Activated naive CD8-positive, alpha-beta T cell treated with anti-CD3 and anti-CD28 coated beads, Interleukin-2, amount 50 U/mL, for 24 hours (primary cell): ENCODE results near the gene TNFRSF19.
A peak's percentile ranks its signal among the peaks of the same experiment; 100 is the strongest.

Experiments
- ATAC-seq: fragments of 150-1000 bp; cut with Tn5 transposase; one replicate; pipeline ENCODE4 v1.10.0; 2021
- DNase-seq: peaks from one replicate; pipeline ENCODE4 v3.0.0; 2021
- H3K27ac Mint-ChIP-seq: one replicate; pipeline ENCODE4 v1.8.0; 2021; ENCODE audit warnings: mild to moderate bottlenecking, mixed read lengths
- H3K27me3 Mint-ChIP-seq: one replicate; pipeline ENCODE4 v1.8.0; 2021; ENCODE audit warnings: mixed read lengths
- H3K36me3 Mint-ChIP-seq: one replicate; pipeline ENCODE4 v1.8.0; 2021; ENCODE audit warnings: low read depth, mixed read lengths
- H3K4me1 Mint-ChIP-seq: one replicate; pipeline ENCODE4 v1.8.0; 2021; ENCODE audit warnings: mixed read lengths
- H3K4me3 Mint-ChIP-seq: one replicate; pipeline ENCODE4 v1.8.0; 2021; ENCODE audit warnings: mild to moderate bottlenecking, moderate library complexity, mixed read lengths
- H3K9me3 Mint-ChIP-seq: one replicate; pipeline ENCODE4 v1.8.0; 2021; ENCODE audit warnings: mixed read lengths

TNFRSF19 gene

GRCh38 chr13:23621316-23621645 is 51.1 kb downstream of the TNFRSF19 start:
- Mint-ChIP-seq H3K9me3 (no peaks in the 10 kb centered on the region), H3K4me1 (no peaks in the 10 kb centered on the region), H3K4me3 (no peak overlapping the region), H3K36me3 (no peaks in the 10 kb centered on the region), H3K27ac (no peak overlapping the region), H3K27me3 (peaks cover 2% of the 10 kb centered on the region)
- peak; percentile 93 for ATAC-seq
- no peak for DNase-seq

DNA sequence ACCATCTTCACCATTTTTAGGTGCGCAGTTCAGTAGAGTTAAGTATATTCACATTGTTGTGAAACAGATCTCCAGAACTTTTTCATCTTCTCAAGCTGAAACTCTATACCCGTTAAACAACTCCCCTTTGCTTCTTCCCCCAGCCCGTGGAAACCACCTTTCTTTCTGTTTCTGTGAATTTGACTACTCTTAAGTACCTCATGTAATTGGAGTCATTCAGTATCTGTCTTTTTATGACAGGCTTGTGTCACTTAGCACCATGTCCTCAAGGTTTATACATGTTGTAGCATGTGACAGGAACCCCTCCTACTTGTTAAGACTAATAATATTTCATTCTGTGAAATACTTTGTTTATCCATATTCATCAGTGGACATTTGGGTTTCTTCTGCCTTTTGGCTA is 52.8 kb downstream of the TNFRSF19 start:
- no peak for ATAC-seq
- DNase-seq: no peak
- Mint-ChIP-seq H3K4me3 (no peak overlapping the region), H3K27ac (no peak overlapping the region), H3K4me1 (no peaks in the 10 kb centered on the region), H3K36me3 (no peaks in the 10 kb centered on the region), H3K9me3 (no peaks in the 10 kb centered on the region), H3K27me3 (peaks cover 7% of the 10 kb centered on the region)

GRCh38 chr13:23623394-23623793 is 53.2 kb downstream of the TNFRSF19 start:
- Mint-ChIP-seq H3K27me3 (peaks cover 6% of the 10 kb centered on the region), H3K27ac (no peak overlapping the region)

DNA sequence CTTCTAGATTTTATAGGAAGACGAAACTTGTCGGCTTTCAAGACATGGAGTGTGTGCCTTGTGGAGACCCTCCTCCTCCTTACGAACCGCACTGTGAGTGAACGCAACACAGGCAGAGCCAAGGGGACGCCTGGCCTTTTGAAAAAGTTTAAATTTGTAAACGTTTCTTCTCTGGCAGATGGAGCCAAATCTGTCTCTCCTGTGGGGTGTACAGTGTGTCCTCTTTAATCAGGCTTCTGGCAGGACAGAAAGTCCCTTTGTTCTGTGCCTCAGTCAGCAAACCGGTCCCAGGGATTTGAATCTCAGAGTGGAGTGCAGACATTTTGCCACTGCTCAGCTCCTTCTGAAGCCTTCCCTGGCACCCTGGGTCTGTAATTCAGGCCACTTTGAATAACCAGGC is 56.5 kb downstream of the TNFRSF19 start:
- H3K27me3 Mint-ChIP-seq: peaks cover 10% of the 10 kb centered on the region
- H3K9me3 Mint-ChIP-seq: no peaks in the 10 kb centered on the region
- H3K4me3 Mint-ChIP-seq: no peak overlapping the region
- no peak for DNase-seq
- ATAC-seq: no peak
- H3K36me3 Mint-ChIP-seq: no peaks in the 10 kb centered on the region
- H3K4me1 Mint-ChIP-seq: no peaks in the 10 kb centered on the region
- no peak overlapping the region for H3K27ac Mint-ChIP-seq

More at GRCh38 chr13:23623394-23623793, 53.2 kb downstream of the TNFRSF19 start:
- Mint-ChIP-seq H3K4me3 (no peak overlapping the region), H3K9me3 (no peaks in the 10 kb centered on the region), H3K4me1 (no peaks in the 10 kb centered on the region), H3K36me3 (no peaks in the 10 kb centered on the region)
- DNase-seq: no peak
- ATAC-seq: no peak

GRCh38 chr13:23627410-23627809 is 57.2 kb downstream of the TNFRSF19 start:
- Mint-ChIP-seq H3K27me3 (peaks cover 10% of the 10 kb centered on the region), H3K4me1 (no peaks in the 10 kb centered on the region)

GRCh38 chr13:23628250-23628649 is 58.0 kb downstream of the TNFRSF19 start:
- ATAC-seq (no peak), DNase-seq (no peak)
- Mint-ChIP-seq H3K4me3 (no peak overlapping the region), H3K36me3 (no peaks in the 10 kb centered on the region), H3K27me3 (peaks cover 10% of the 10 kb centered on the region), H3K27ac (no peak overlapping the region), H3K9me3 (no peaks in the 10 kb centered on the region), H3K4me1 (no peaks in the 10 kb centered on the region)

More at GRCh38 chr13:23627410-23627809, 57.2 kb downstream of the TNFRSF19 start:
- H3K9me3 Mint-ChIP-seq: no peaks in the 10 kb centered on the region
- no peak for ATAC-seq
- no peak overlapping the region for H3K4me3 Mint-ChIP-seq
- no peak overlapping the region for H3K27ac Mint-ChIP-seq
- no peaks in the 10 kb centered on the region for H3K36me3 Mint-ChIP-seq
- DNase-seq: no peak

DNA sequence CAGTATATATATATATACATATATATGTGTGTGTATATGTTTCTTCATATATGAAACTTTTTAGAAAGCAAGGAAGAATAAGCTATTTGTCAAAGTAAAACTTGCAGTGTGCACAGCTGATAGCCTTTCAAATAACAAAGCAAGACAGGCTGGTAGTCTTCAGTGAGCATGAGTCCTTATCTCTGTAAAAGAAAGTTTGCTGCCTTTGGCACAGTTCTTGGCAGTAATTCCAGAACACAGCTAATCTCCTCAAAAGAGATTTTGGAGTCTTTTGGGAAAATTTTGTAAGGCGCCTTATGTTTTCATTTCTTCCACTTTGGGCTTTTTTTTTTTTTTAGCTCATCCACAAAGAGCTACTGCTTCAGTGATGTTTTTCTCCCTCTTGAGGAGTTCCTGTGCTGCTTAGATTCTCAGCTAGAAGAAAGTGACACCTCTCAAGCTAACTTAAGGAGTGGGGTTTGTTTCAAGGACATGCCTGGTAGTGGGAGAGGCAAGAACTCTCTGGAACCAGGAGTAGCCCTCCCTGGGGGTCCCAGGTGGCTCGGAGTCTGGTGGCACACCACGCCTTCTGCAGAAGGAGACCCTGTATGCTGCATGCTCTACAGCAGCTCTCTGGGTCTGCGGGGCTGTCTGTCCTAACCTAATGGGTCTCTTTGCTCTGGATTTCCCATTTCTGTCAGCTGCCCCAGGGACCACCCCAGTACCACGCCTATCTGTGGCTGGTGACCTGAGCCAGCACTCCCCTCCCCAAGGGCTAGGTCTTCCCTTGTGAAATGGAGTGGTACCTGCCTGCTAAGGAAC is 58.8 kb downstream of the TNFRSF19 start:
- no peak for ATAC-seq
- no peak overlapping the region for H3K4me3 Mint-ChIP-seq
- no peak for DNase-seq
- no peaks in the 10 kb centered on the region for H3K4me1 Mint-ChIP-seq
- H3K36me3 Mint-ChIP-seq: no peaks in the 10 kb centered on the region
- no peaks in the 10 kb centered on the region for H3K9me3 Mint-ChIP-seq
- no peak overlapping the region for H3K27ac Mint-ChIP-seq
- H3K27me3 Mint-ChIP-seq: peaks cover 10% of the 10 kb centered on the region

GRCh38 chr13:23629566-23630272 is 59.5 kb downstream of the TNFRSF19 start:
- H3K27ac Mint-ChIP-seq: no peak overlapping the region
- no peak overlapping the region for H3K4me3 Mint-ChIP-seq
- DNase-seq: no peak
- H3K9me3 Mint-ChIP-seq: no peaks in the 10 kb centered on the region
- no peaks in the 10 kb centered on the region for H3K36me3 Mint-ChIP-seq
- no peak for ATAC-seq
- peaks cover 10% of the 10 kb centered on the region for H3K27me3 Mint-ChIP-seq
- no peaks in the 10 kb centered on the region for H3K4me1 Mint-ChIP-seq

DNA sequence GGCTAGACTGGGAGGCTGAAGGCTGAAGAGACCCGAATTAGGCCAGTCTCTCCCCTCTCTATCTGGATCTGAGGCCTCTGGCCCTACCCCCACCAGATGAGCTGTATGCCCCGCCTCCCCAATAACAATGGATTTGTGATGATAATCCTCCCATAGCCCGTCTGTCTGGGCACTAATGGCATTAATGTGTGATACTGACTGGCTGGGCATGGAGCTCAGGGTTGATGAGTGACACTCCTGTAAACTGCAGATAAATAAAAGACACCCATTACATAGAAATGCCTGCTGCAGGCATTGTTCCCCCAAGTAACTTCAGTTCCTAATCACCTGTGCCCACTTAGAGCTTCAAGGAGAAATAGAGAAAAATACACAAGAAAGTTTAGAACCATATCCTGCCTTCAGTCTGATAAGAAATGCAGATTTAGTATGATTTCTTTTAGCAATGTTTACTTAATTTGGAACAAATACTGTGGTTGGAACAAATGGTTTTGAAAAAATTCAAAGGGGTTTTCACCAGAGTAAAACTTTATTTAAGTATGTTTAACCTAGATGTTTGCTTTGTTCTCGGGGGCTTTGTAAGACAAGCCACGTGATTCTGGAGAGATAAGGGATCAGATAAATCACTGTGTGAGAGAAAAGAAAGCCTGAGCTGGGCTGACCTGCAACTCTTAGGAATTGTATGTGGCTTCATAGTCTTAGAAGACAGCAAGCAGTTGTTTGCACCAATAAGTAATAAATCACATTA is 60.3 kb downstream of the TNFRSF19 start:
- DNase-seq (no peak), ATAC-seq (no peak)
- Mint-ChIP-seq H3K27ac (no peak overlapping the region), H3K9me3 (no peaks in the 10 kb centered on the region), H3K4me3 (no peak overlapping the region), H3K27me3 (peaks cover 10% of the 10 kb centered on the region), H3K36me3 (no peaks in the 10 kb centered on the region), H3K4me1 (no peaks in the 10 kb centered on the region)

GRCh38 chr13:23631311-23632047 is 61.3 kb downstream of the TNFRSF19 start:
- DNase-seq: no peak
- Mint-ChIP-seq H3K4me1 (no peaks in the 10 kb centered on the region), H3K27ac (no peak overlapping the region), H3K4me3 (no peak overlapping the region), H3K36me3 (no peaks in the 10 kb centered on the region), H3K9me3 (no peaks in the 10 kb centered on the region), H3K27me3 (peaks cover 10% of the 10 kb centered on the region)
- ATAC-seq: no peak

GRCh38 chr13:23632048-23632582 is 61.9 kb downstream of the TNFRSF19 start:
- no peak for ATAC-seq

GRCh38 chr13:23632741-23633140 is 62.5 kb downstream of the TNFRSF19 start:
- Mint-ChIP-seq H3K4me3 (no peak overlapping the region), H3K27me3 (peaks cover 5% of the 10 kb centered on the region), H3K27ac (no peak overlapping the region), H3K4me1 (no peaks in the 10 kb centered on the region), H3K36me3 (no peaks in the 10 kb centered on the region), H3K9me3 (no peaks in the 10 kb centered on the region)
- no peak for DNase-seq
- no peak for ATAC-seq

More at GRCh38 chr13:23632048-23632582, 61.9 kb downstream of the TNFRSF19 start:
- DNase-seq: no peak
- Mint-ChIP-seq H3K27me3 (peaks cover 8% of the 10 kb centered on the region), H3K27ac (no peak overlapping the region), H3K9me3 (no peaks in the 10 kb centered on the region), H3K36me3 (no peaks in the 10 kb centered on the region), H3K4me3 (no peak overlapping the region), H3K4me1 (no peaks in the 10 kb centered on the region)

GRCh38 chr13:23634897-23635296 is 64.7 kb downstream of the TNFRSF19 start:
- no peaks in the 10 kb centered on the region for H3K36me3 Mint-ChIP-seq

GRCh38 chr13:23636360-23636759 is 66.1 kb downstream of the TNFRSF19 start:
- ATAC-seq (no peak), DNase-seq (no peak)
- no peak overlapping the region for H3K4me3 Mint-ChIP-seq
- H3K9me3 Mint-ChIP-seq: no peaks in the 10 kb centered on the region
- no peaks in the 10 kb centered on the region for H3K36me3 Mint-ChIP-seq
- no peaks in the 10 kb centered on the region for H3K4me1 Mint-ChIP-seq
- H3K27me3 Mint-ChIP-seq: peaks cover 2% of the 10 kb centered on the region
- no peak overlapping the region for H3K27ac Mint-ChIP-seq

More at GRCh38 chr13:23634897-23635296, 64.7 kb downstream of the TNFRSF19 start:
- Mint-ChIP-seq H3K4me1 (no peaks in the 10 kb centered on the region), H3K9me3 (no peaks in the 10 kb centered on the region), H3K4me3 (no peak overlapping the region), H3K27me3 (peaks cover 2% of the 10 kb centered on the region), H3K27ac (no peak overlapping the region)
- ATAC-seq (no peak), DNase-seq (no peak)
